T-helper 22 cell (primary cell): Measurements from ENCODE around the gene ANKRD11.
"Not testable (repeated sequence)": the region's sequence is repeated elsewhere in the genome, so short reads cannot be mapped to it uniquely, and the experiment has no call there.

Experiments used
- DNase-seq: peaks from one replicate; pipeline ENCODE4 v3.0.0-alpha.2; 2020; ENCODE audit warnings: low read depth

Gene ANKRD11

GRCh38 chr16:89328412-89329400 is 161.7 kb downstream of the ANKRD11 start:
- DNase-seq: not testable (repeated sequence)

DNA sequence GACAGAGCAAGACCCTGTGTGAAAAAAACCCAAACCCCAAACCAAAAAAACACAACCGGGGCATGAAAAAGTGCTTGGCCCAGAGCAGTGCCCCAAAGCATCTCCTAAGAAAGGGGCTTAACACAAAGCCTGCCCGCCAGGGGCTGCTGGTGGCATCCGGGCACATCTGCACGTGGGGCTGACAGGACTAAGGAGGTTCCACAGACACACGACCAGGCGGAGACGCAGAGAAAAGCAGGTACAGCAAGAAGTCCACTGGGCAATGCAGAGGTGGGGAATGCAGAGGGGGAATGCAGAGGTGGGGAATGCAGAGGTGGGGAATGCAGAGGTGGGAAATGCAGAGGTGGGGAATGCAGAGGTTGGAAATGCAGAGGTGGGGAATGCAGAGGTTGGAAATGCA is 163.6 kb downstream of the ANKRD11 start:
- no peak for DNase-seq

DNA sequence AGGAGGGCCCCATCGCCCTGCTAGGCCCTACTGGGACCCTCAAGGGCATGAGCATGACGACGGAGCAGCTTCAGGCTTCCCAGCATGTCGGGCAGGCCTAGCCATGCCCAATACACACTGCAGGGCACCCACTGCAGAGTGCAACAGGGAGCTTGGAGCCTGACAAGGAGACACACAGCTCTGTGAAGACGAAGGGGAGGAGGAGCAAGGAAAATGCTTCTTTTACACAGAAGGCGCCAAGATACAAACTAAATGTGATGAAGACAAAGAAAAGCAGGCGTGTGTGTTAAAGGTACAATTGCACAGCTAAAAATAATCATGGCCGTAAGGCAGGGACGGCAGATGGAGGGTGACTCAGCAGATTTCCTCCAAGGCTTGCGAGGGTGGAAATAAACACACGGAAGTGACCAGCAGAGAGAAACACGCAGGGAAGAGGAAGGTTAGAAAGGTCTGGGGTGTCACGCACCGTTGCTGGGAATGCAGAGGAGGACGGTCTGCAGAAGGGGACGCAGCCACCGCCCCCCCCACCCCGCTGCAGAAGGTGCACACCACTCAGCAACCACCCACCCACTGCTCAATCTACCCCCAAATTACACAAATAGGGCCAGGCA is 164.4 kb downstream of the ANKRD11 start:
- no peak for DNase-seq

GRCh38 chr16:89324056-89325010 is 166.0 kb downstream of the ANKRD11 start:
- DNase-seq: no peak

DNA sequence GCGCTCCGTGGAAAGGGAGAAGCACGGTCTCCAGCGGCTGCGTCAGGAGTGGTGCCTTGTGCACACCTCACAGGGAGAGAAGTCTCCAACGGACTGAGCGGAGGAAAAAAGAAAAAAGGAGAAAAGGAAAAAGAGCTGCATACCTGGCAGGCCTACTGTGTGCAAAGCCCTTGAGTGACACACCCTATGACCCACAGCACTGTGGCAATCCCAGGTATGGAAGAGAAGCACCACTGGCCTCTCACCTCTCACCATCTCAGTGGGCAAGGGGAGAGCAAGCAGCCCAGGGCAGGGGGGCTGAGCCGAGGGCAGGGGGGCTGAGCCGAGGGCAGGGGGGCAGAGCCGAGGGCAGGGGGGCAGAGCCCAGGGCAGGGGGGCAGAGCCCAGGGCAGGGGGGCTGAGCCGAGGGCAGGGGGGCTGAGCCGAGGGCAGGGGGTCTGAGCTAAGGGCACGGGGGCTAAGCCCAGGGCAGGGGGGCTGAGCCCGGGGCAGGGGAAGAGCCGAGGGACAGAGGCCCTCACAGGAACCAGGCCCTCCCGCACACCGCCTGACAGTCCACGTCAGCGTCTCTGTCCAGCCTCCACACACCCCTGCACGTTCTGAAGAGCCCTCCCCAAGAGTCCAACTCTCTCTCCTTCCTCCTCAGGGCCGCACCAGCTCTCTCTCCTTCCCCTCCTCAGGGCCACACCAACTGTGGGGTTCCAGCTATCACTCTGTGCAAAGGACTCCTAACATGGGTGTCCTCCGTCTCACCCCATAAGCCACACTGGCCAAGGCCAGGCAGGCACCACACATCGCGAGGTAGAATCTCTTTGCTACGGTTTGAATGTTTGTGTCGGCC is 167.0 kb downstream of the ANKRD11 start:
- no peak for DNase-seq

DNA sequence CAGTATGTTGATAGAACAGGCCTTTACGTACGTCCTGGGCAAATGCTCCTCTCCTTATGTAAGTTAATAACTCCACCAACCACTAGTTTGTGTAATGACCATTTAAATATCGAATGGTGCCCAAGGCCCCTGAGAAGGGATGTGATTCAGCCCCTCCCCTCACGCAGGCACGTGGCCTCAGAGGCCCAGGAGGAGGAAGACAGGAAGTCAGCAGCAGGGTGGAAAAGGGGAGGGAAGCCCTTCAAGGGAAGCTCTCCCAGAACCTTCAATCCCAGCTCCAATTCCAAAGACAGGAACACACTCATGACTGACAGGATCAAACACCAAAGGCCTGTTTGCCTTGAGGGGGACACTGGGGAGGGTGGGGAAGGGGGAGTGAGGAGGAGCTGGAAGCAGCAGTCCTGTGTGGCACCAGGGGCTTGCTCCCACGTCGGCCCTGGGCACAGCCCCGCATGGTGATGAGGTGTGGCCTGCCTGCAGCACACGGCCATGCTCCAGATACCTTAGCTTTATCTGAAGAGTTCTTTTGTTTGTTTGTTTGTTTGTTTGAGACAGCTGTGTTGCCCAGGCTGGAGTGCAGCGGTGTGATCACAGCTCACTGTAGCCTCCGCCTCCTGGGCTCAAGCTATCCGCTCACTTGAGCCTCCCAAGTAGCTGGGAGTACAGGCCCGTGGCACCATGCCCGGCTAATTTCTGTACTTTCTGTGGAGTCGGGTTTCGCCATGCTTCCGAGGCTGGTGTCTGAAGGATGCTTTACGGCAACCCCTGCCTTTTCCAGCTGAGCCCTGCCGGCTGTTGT is 167.8 kb downstream of the ANKRD11 start:
- DNase-seq: no peak

- no peak for DNase-seq
These were observed 169.4 kb downstream of the ANKRD11 start for GRCh38 chr16:89320782-89321501.

- DNase-seq: no peak
These were observed 170.2 kb downstream of the ANKRD11 start for GRCh38 chr16:89319886-89320781.

- no peak for DNase-seq
These were observed 170.8 kb downstream of the ANKRD11 start for GRCh38 chr16:89319631-89319885.

- DNase-seq: no peak
These were observed 171.3 kb downstream of the ANKRD11 start for GRCh38 chr16:89318871-89319630.

GRCh38 chr16:89318430-89318758 is 172.0 kb downstream of the ANKRD11 start:
- DNase-seq: no peak

GRCh38 chr16:89317729-89318429 is 172.5 kb downstream of the ANKRD11 start:
- DNase-seq: no peak

DNA sequence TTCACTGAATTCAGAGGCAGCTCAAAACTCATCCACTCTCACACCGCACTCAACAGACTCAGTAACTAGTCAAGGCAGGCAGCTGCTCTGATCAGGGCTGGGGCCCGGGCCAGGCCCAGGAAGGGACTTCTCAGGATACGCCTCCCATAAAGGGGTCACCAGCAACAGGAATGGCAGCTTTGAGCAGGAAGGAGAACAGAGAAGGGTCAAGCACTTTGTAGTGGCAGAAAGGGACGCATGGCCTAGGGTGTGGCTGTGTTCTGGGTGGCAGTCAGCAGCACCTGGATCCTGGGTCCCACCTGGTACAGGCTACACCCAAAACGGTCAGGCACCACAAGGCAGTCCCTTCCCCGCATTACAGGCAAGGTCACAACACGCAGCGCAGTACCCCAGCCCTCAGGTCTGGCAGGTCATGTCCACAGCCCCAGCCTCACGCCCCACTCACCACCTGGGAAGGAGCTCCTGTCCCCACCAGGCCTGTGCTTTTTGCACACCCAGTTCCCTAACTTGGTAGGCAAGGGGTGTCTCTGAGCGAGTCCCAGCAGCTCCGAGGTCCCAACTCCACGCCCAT is 173.2 kb downstream of the ANKRD11 start:
- no peak for DNase-seq

GRCh38 chr16:89316701-89317100 is 173.7 kb downstream of the ANKRD11 start:
- no peak for DNase-seq

DNA sequence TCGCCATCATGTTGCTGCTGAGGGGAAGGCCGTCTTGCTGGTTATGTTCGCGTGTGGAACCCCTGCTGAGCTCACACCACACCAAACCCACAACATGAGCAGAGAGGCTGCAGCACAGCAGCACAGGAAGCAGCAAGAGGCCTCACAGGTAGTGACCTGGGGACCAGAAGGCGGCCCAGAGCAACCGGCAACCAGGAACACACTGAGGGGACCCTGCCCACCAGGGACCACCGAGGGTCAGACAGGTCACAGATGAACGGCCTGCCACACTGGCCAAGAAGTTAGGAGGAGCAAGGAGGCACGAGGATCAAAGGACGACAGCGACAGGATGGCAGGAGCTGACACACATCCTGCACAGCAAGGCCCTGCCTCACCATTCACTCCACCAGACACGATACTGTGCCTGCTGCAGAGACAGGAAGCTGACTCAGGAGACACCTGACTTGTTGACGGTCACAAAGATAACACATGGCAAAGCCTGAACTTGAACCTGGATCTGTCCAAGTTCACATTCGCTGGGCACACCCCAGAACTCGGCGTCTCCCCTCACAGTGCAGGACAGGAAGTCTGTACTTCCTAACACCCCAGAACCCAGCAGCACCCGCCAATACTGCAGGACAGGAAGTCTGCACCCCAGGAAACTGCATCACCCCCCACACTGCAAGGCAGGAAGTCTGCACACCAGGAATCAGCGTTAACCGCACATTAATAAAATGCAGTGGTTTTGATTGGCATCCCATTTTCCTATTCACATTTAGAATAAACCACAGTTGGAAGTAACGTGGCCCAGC is 174.4 kb downstream of the ANKRD11 start:
- DNase-seq: peak; percentile 88

GRCh38 chr16:89315271-89315670 is 175.1 kb downstream of the ANKRD11 start:
- no peak for DNase-seq

DNA sequence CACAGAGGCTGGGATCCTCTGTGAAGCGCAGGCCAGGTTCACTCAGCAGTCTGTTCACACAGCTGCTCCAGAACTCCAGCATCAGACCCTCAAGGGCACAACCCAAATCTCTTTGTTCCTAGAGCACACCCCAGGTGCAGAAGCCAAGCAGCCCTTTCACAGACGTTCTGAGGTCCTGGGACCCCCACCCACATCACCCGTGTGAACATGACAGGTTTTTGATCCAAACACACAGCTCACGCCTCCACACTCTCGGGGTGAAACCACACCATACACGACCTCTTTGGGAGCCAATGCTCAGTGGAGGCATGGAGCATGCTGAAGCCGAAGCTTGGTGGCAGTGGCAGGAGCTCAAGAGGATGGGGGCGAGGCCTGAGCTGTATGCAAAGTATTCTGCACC is 175.5 kb downstream of the ANKRD11 start:
- DNase-seq: no peak
